NCI-H1092 treated with DMSO at 0.1 percent for 48 hours (cell line): ENCODE measurements around the gene FBXO42.

ENCODE experiments used
- DNase-seq: peaks from one replicate; lab custom pipeline; 2025; lab: John Stamatoyannopoulos, UW

The FBXO42 gene

DNA sequence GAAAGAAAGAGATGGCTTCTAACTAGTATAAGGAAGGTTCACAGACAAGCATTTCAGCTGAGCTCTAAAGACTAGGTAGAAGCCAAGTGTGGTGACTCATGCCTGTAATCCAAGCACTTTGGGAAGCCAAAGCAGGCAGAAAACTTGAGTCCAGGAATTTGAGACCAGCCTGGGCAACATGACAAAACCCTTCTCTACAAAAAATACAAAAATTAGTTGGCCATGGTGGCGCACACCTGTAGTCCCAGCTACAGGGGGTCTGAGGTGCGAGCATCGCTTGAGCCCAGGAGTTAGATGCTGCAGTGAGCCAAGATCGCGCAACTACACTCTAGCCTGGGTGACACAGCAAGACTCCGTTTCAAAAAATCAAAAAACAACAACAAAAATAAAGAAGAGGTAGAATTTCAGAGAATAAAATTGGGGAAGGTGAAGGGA, 27.8 kb downstream of the FBXO42 start:
- no peak for DNase-seq

GRCh38 chr1:16321176-16321867, 31.0 kb downstream of the FBXO42 start:
- DNase-seq: no peak

DNA sequence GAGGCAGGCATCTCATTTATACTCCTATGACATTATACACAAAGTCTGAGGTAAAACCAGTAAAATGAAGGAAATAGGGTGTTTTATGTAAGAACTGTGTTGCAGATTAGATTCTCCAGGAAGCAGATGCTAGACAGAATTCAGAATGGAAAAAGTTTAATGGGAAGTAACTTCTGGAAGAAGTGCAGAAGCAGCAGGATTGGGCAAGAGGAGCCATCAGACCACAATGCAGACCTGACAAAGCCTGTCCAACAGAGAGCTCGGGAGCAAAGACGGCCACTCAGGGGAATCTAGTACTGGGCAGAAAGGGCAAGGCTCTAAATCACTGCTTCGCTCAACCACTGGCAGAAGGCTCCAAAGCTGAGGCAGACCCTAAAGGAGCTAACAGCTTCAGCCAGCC, 33.7 kb downstream of the FBXO42 start:
- DNase-seq: no peak

DNA sequence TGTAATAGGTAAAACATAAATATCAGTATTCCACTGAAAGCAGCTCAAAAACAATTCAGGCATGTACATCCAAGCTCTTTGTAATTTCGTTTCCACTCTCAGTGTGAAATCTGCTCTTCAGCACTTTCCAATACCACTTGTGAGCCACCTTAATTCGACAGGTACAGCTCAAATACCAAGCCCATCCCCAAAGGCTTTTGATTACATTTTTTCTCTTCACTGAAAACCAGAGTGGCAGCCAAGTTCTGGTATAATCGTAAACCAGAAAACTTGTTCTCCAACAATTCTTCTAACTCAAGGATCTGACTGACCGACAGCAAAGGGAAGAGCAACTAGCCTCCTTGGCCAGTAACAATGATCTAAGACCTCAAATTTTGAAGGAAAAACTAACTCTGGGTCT, 36.8 kb downstream of the FBXO42 start:
- no peak for DNase-seq

- DNase-seq: no peak
Measured at GRCh38 chr1:16307222-16307621, 45.1 kb downstream of the FBXO42 start.

GRCh38 chr1:16302709-16303627, 49.3 kb downstream of the FBXO42 start:
- no peak for DNase-seq

DNA sequence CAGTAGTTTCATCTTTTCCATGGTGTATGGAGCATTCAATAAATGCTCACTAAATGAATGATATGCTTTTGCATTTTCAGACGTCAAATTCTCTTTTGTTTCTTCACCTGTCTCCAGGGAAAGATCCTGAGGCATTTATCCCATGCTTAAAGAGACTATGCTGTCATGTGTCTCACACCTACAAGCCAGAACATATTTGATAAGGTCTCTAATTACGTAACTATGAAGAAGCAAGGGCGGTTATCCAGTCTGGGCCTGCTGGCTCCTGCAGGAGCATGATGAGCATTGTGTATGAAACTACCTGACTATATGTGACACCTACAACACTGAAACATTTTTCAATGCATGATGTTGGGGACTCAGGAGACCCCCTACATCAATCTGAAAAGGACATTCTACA, 51.8 kb downstream of the FBXO42 start:
- DNase-seq: no peak

DNA sequence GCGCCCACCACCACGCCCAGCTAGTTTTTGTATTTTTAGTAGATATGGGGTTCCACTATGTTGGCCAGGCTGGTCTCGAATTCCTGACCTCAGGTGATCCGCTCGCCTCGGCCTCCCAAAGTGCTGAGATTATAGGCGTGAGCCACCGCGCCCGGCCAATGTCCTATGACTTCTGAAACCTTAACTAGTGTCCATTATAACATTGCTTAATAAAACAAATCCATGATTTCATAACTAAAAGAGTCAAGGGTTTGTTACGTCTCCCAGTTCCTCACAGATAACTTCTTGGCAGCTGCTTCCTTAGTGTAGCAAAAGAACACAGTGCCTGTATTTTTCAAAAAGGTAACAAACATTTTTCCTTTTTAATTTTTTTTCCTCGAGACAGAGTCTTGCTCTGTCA, 53.6 kb downstream of the FBXO42 start:
- DNase-seq: no peak

GRCh38 chr1:16296643-16297042, 55.6 kb downstream of the FBXO42 start:
- DNase-seq: no peak

- DNase-seq: no peak
Measured at GRCh38 chr1:16294219-16295212, 57.8 kb downstream of the FBXO42 start.

DNA sequence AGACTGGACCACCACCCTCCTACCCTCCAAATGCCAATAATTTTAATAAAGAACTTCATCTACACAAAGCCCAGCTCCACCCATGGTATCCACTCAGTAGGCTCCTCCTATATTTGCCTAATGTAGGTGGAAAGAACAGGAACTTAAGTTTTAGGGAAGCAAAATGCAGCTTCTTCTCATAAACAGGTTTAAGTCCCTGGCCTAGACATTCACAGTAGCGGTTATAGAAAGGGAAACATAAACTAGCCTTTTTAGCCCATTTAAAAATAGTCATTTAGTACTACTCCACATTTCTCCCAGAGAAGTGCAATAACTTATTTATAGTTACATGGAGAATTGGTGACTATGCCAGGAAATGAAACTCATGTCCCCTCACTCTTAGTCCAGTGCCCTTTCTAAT, 58.7 kb downstream of the FBXO42 start:
- DNase-seq: no peak

DNA sequence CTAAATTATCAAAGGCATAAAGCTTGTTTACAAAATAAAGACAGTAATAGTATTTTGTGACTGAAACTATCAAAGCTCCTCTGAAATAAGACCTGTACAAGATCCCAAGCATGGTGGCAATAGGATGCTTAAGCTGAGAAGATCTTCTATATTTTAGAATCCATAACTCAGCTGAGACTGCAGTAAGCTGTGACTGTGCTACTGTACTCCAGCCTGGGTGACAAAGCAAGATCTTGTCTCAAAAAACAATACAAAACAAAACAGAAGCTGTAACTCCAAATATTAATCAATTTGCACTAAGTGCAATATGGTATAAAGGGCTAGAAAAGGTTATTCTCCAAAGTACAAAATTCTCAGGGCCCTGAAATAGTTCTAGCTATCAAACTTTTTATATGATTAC, 59.5 kb downstream of the FBXO42 start:
- DNase-seq: no peak

GRCh38 chr1:16289959-16290358, 62.3 kb downstream of the FBXO42 start:
- no peak for DNase-seq

- DNase-seq: no peak
Measured at GRCh38 chr1:16286122-16286521, 66.2 kb downstream of the FBXO42 start.

GRCh38 chr1:16281765-16282164, 70.5 kb downstream of the FBXO42 start:
- no peak for DNase-seq

- DNase-seq: no peak
Measured at GRCh38 chr1:16279186-16279585, 73.1 kb downstream of the FBXO42 start.

DNA sequence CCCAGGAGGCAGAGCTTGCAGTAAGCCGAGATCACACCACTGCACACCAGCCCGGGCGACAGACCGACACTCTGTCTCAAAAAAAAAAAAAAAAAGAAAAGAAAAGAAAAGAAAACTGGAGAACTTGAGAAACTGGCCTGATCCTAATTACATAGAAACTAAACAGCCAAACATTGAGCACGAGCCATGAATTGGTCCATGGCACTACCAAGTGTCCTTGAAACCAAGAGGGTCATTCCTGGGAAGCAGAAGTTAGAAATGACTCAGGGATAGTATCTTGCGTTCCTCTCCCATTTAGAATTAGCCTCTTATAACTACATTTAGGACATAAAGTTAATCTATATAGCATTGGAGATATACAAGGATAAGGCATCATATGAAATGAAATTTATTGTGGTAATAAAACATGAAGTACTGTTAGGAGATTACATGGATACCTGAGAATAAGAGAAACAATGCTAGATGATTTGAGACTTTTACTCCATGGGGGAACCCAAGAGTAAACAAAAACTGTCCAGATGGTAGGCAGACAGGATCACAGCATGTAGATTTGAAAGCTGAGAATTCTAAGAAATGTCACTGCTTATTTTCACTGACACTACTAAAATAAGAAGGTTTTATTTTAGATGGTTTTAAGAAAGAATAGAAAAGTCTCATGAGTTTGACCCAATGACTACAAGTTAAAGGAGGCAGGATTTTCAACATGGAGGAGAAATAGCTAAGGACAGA, 75.8 kb downstream of the FBXO42 start:
- no peak for DNase-seq

GRCh38 chr1:16275591-16275990, 76.7 kb downstream of the FBXO42 start:
- DNase-seq: no peak

- DNase-seq: no peak
Measured at GRCh38 chr1:16267690-16268180, 84.5 kb downstream of the FBXO42 start.

- no peak for DNase-seq
Measured at GRCh38 chr1:16266411-16267118, 85.7 kb downstream of the FBXO42 start.

DNA sequence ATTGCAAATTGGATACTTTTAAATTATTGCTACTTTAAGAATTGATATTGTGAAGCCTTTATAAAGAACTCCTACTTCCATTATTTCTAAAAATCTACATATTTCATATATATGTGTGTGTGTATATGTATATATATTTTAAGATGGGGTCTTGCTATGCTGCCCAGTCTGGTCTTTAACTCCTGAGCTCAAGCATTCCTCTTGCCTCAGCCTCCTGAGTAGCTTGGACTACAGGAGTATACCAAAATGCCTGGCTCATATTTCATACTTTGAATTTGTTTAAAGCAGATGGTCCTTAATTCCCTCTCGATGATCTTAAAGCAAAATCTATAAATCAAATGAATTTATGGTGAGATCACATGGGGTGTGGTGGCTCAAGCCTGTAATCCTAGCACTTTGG, 90.2 kb downstream of the FBXO42 start:
- no peak for DNase-seq
